HG03060 (cell line): ENCODE results near the gene ZNF423.

Experiments used
- ATAC-seq: cut with Tn5 transposase; IDR thresholded peaks from one replicate; pipeline ENCODE4 v1.9.1; 2021; ENCODE audit warnings: low read depth, moderate number of reproducible peaks; ENCODE audit not compliant: unreplicated experiment

The ZNF423 gene

GRCh38 chr16:49850558-49851467 is 5.1 kb downstream of the ZNF423 start:
- ATAC-seq: no peak

DNA sequence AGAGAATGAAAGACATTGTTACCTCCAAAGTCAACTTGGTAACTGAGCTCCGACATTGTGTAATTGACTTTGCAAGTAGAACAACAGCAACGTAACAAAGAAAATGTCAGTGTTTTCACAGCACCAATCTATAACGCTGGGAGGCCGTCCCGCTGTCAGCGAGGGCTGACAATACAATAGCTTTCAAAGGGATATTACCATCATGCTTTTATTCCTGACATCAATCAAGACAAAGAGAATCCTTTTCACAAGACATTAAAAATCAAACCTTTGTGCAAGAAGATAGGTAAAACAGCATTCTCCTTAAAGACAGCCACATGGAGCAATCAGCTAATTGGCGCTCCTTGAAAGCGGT is 6.2 kb downstream of the ZNF423 start:
- ATAC-seq: no peak

DNA sequence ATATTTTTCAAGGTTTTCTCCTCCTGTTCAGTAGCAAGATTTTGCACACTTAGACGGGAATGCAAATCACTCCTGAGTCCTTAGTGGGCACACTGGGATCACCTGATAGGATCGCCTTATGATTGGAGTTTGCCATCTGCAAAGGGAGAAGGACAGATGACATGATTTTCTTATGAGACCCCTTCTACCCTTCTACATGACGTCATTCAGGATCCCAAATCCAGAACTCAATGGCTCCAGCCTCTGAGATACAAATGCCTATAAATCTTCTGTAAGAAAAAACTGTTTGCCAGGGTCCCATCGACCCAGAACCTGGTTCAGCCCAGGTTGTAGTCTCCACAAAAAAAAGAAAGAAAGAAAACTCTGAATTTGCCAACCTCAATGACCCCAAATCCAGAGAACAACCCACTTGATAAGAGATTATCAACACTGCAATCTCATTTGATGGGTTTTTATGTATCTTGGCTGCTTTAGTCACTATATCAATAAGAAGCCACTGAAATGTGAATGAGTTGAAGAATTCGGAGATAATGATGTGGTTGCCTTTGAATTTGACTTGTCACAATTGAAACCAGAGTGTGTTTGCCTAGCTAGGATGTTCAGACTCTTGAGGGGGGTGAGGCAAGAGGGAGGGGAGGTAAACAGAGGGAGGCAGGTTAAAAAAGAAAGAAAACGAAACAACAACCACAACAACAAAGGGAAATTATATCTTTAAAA is 6.7 kb downstream of the ZNF423 start:
- no peak for ATAC-seq

DNA sequence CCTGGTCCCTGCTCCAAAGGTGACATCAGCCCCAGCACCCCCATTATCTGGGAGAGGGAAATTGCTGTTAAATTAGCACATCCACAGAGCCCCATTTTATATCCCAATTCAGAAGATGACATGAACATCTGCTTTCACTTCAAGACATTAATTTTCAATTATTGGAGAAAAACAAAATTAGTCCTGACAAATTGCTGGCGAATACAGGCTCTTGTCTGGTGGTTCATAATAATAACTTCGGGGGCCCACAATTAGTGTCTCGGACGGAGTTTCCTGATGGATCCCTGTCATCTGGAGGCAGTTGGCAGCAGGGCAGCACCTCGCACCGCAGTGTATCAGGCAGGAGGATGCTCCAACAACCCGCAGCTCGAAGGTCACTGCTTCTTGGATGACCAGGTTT is 7.4 kb downstream of the ZNF423 start:
- ATAC-seq: no peak

DNA sequence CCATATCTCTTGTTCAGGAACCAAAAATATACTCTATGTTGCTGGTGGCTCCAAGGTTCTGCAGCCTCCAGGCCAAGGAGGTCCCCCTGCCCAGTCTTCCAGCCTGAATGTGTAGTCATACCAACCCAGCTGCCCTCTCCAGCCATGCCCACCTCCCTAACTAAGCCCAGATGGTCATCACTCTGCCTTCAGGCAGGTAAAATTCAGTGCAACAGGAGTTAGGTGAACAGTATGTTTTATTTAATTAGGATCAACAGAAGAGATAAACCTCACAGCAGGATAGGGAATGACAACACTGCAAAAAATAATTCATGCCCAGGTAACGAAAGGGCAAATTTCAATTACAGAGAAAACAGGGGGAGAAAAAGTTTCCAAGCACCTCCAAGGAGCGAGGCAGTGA is 9.1 kb downstream of the ZNF423 start:
- ATAC-seq: no peak

GRCh38 chr16:49844359-49844758 is 11.6 kb downstream of the ZNF423 start:
- no peak for ATAC-seq

GRCh38 chr16:49843758-49844157 is 12.2 kb downstream of the ZNF423 start:
- ATAC-seq: no peak

DNA sequence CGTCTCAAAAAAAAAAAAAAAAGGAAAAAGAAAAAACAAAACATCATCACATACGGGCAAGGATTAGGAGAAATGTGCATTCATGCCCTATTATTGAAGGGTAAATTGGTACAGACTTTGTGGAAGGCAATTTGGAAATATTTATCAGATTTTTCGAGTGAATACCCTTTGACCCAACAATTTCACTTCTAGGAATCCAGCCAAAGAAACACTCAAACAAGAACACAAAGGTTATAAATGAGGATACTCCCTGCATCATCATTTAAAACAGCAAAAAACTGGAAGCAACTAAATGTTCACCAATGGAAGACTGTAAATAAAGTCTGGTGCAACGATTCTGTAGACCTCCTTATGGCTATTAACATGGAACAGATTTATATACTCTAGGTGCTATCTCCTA is 12.9 kb downstream of the ZNF423 start:
- ATAC-seq: no peak

- ATAC-seq: no peak
These were observed 16.7 kb downstream of the ZNF423 start for GRCh38 chr16:49839017-49839825.

- no peak for ATAC-seq
These were observed 17.4 kb downstream of the ZNF423 start for GRCh38 chr16:49838441-49839016.

DNA sequence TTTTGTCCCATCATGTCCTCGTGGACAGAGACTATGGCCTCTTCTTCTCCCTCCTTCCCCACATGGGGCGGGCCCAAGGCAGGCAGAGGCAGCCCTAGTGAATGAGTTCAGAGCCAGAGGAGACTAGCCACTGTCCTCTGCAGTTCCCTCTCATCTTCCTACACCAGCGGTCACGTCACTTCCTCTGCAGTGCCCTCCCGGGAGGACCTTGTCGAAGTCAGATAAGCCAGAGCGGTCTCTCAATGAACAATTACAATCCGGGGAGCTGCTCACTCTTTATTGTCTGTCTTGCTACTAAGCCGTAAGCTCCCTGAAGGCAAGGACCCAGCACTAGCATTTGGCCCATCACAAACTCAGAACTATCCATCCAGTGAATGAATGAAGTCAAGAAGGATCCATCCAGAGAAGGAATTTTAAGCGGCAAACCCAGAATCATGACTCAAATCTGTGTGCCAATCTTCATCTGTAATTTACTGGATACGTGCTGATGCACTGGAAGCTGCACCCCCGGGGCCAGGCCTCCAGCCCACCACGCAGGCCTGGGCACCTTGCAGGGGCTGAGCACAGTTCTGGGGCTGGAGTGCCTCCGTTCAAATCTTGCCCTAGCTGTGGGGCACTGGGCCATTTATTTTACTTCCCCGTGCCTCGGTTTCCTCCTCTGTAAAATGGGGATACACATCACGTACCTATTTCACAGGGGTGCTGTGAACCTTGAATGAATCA is 18.1 kb downstream of the ZNF423 start:
- no peak for ATAC-seq

- ATAC-seq: no peak
These were observed 19.2 kb downstream of the ZNF423 start for GRCh38 chr16:49836668-49837067.

- ATAC-seq: no peak
These were observed 19.7 kb downstream of the ZNF423 start for GRCh38 chr16:49836218-49836617.

DNA sequence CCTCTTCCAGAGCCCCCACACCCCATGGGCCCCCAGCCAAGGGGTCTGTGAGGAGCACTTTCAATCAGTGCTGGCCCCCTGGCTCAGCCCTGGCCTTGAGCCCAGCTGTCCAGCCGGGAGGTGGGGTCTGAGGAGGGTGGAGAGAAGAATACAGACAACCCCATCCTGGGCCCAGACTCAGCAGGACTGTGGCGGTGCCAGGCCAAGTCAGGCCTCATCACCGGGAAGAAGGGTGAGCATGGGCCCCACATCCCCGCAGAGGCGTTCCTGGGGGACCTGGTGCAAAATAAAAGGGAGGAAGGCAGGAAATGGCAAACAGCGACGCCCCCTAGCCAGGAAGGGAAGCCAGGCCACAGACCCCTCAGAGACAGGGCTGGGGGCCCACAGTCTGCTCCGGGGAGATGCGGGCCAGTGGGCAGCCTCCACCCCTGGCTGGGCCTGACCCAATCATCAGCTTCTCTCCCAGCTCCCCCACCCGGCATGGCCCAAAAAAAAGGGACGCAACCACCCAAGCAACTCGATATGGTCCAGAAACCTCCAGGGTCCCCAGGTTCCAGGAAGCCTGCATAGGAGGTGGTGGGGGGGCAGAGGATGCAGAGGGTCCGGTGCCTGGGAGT is 20.6 kb downstream of the ZNF423 start:
- ATAC-seq: no peak

GRCh38 chr16:49834531-49835151 is 21.3 kb downstream of the ZNF423 start:
- no peak for ATAC-seq

DNA sequence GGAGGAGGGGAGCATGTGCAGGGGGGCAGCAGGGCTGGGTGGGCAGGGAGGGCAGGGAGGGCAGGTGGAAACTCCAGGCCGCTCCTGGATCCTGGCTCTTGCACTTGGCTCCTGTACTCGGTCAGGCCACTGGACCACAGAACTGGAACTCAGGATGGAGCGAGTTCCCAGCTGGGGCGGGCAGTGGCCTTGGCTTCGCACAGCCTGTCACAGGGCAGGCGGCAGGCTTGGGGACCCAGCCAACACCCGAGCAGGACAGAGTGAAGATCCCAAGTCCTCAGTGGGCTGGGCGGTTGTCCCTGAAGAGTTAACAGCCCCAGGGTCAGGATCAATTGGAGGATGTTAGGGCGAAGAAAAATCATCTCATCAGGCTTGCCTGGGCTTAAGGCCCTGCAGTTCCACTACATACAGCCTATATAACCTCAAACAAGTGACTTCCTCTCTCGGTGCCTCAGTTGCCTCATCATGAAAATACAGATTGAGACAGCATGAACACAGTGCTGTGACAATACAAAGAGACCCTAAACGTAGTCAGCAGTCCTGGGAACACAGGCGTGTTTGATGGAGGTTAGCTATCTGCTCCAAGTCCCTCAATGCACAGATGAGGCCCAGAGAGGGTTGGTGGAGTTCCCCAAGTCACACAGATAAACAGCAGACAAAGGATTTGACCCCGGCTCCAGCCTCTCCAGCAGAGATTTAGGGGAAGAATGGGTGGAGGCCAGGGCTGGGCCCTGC is 21.9 kb downstream of the ZNF423 start:
- ATAC-seq: no peak

DNA sequence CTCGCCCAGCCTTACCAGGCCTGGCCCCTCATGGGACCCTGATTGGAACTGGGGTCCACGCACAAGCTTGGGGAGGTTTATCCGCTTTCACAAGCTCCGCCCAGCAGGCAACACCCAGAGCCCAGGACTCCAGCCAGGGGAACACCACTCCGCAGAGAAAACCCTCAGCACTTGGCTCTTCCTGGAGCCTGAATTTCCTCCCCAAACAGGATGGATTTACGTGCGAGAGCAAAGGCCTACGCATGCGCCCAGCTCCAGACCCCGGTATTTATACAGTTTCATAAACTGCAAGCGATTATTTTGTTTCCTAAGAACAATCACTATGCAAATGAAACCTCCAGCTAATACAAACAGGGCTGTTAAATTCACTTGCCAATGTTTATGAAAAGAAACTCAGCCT is 22.8 kb downstream of the ZNF423 start:
- ATAC-seq: no peak

DNA sequence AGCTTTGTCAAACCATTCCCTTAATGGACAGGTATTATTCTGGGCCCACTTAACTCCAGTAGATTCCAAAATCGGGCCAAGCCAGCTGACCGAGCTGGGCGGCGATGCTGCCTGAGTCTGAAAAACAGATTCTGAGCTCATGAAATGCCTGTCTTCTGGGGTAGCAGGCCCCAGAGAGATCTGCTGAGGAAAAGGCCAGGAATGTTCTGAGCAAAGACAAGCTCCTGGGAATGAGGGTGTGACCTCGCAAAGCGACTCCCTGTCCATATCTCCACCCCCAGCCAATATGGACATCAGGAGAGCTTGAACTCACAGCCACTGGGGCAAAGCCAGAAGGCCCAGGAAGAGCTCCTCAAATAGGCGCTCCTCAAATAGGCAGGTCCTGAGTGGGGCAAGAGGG is 23.7 kb downstream of the ZNF423 start:
- ATAC-seq: no peak

DNA sequence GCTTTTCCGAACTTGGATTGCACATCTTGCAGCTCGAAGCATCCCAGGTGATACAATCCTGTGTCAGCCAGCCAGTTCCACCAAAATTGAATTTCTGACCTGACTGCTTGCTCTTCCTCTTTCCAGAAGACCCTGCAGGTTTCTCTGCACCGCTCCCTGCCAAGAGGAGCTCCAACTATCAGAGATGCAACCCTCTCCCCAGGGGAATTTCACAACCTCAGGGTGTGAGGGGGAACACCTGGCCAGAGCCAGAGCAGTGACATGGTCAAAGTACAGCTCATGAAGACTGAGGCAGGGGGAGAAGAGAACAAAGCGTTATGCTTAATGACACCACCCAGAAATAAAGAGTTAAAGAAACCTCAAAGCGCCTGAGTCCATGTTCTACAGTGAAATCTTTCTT is 25.0 kb downstream of the ZNF423 start:
- ATAC-seq: no peak
